Glutamatergic neuron (in vitro differentiated cells): ENCODE data around the gene SCN8A. TPM values are rescaled to one million over a fixed set of nuclear protein-coding genes. Genes with fewer than 3 reads are reported as not detected.
A peak's percentile ranks its signal among the peaks of the same experiment; 100 is the strongest.
"Not testable (repeated sequence)": the region's sequence is repeated elsewhere in the genome, so short reads cannot be mapped to it uniquely, and the experiment has no call there.

ENCODE experiments used
- DNase-seq: peaks from one replicate; pipeline ENCODE4 v3.0.0; 2022
- H3K27ac Mint-ChIP-seq: one replicate; pipeline ENCODE4 v1.8.0; 2020; ENCODE audit warnings: mild to moderate bottlenecking, mixed read lengths, inconsistent platforms; ENCODE audit not compliant: unreplicated experiment
- H3K27me3 Mint-ChIP-seq: one replicate; pipeline ENCODE4 v1.8.0; 2020; ENCODE audit warnings: mild to moderate bottlenecking, moderate library complexity, mixed read lengths, inconsistent platforms; ENCODE audit not compliant: unreplicated experiment
- H3K36me3 Mint-ChIP-seq: one replicate; pipeline ENCODE4 v1.8.0; 2020; ENCODE audit warnings: mild to moderate bottlenecking, mixed read lengths, inconsistent platforms; ENCODE audit not compliant: unreplicated experiment
- H3K4me1 Mint-ChIP-seq: one replicate; pipeline ENCODE4 v1.8.0; 2020; ENCODE audit warnings: mild to moderate bottlenecking, low read depth, mixed read lengths, inconsistent platforms; ENCODE audit not compliant: unreplicated experiment
- H3K4me3 Mint-ChIP-seq: one replicate; pipeline ENCODE4 v1.8.0; 2020; ENCODE audit warnings: mild to moderate bottlenecking, mixed read lengths, inconsistent platforms; ENCODE audit not compliant: unreplicated experiment
- H3K9me3 Mint-ChIP-seq: one replicate; pipeline ENCODE4 v1.8.0; 2020; ENCODE audit warnings: mild to moderate bottlenecking, moderate library complexity, mixed read lengths, inconsistent platforms; ENCODE audit not compliant: unreplicated experiment
- CTCF ChIP-seq: fragments of 200-600 bp; sonication (generic); IDR thresholded peaks from one replicate; pipeline ENCODE4 v1.5.0; 2021; ENCODE audit not compliant: partially characterized antibody, unreplicated experiment
- long read RNA-seq: library from polyadenylated mRNA; unstranded; transcript quantifications from one replicate; pipeline ENCODE4 v2.0.0, GENCODE V29; 2020; ENCODE audit not compliant: unreplicated experiment
- total RNA-seq: library from RNA; stranded (reverse); fragmentation: NEBNext Ultra II Directional; extraction: Animal tissue kit (Norgen Biotek cat#: 25700); gene quantifications from one replicate; pipeline ENCODE4 v1.2.1, GENCODE V29; 2021; ENCODE audit not compliant: unreplicated experiment

The SCN8A gene
- 47.6 TPM for total RNA-seq
- long read RNA-seq, partial matches to known transcripts, result 0 of 20 reads
- long read RNA-seq, other reads (novel, unspliced or antisense), result 20 of 20 reads

DNA sequence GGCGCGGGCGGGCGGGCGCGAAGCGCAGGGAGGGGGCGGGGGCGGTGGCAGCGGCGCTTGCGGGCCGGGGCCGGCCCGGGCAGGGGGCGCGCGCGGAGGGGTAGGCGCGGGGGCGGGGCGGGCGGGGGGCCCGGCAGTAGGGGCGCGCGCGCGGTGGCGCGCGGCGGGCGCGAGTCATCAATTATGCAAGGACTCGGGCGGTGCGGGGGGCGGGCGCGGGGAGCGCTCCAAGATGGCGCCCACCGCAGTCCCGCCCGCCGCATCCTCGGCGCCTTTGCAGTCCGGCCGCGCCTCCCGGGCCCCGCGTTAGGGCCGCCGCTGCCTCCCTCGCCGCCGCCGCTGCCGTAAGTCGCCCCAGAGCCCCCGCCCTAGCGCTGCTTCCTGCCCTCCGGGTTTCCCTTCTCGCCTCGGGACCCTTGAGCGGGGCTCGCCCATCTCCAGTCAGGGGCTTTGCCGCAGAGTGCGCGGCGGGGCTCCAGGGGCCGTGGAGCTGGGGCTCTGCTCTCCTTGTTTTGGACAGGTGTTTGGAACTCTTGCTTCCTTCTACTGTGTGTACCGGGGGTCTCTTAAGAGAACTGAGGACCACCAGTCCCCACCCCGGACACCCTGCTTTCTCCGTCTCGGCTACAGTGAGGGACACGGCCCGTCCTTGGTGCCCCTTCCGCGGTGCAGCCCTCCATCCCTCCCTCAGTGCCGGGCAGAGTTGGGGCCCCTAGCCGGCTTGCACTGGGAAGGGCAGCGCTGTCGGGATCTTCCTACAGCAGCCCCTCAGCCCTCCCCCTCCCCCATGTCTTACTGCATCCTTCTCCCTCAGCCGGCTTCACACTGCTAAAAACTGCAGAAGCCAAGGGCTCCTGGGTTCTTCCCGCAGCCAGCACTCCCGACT is at the start of gene SCN8A:
TSS of gene SCN8A (plus strand) at position 218 of the 886 bp plus-strand sequence. CDS start 71,585 bp downstream, outside the sequence.
- H3K4me1 Mint-ChIP-seq, result peaks cover 26% of the 10 kb centered on the region
- peak within 1 kb of the TSS; percentile 92 for H3K27ac Mint-ChIP-seq
- peaks cover 9% of the 10 kb centered on the region for H3K27me3 Mint-ChIP-seq
- H3K36me3 Mint-ChIP-seq, result peaks cover 8% of the 10 kb centered on the region
- no peak for TF ChIP-seq CTCF
- H3K9me3 Mint-ChIP-seq, result peaks cover 8% of the 10 kb centered on the region
- peak; percentile 90 for DNase-seq
- peak within 1 kb of the TSS; percentile 94 for H3K4me3 Mint-ChIP-seq

DNA sequence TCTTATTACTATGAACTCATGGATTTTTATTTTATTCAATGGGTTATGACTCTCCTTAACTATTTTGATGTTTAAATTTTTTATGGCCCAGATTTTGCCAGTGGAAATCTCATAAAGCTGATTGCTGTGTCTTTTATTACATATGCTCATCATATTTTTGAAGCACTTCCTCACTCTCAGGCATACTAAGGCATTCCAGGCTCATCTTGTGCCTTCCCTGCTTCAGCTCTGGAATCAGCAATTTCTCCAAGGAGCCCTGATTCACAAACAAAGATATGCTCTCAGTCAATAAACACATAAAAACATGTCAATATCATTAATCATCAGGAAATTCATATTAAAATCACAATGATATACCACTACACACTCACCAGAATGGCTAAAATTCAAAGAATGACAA is 44.9 kb upstream of the SCN8A start:
- H3K4me3 Mint-ChIP-seq, result no peak overlapping the region
- no peak for DNase-seq
- H3K9me3 Mint-ChIP-seq, result peaks cover 4% of the 10 kb centered on the region
- H3K4me1 Mint-ChIP-seq, result peaks cover 39% of the 10 kb centered on the region
- peaks cover 4% of the 10 kb centered on the region for H3K36me3 Mint-ChIP-seq
- H3K27me3 Mint-ChIP-seq, result peaks cover 10% of the 10 kb centered on the region
- no peak for TF ChIP-seq CTCF
- peak overlapping the region; percentile 69 for H3K27ac Mint-ChIP-seq

DNA sequence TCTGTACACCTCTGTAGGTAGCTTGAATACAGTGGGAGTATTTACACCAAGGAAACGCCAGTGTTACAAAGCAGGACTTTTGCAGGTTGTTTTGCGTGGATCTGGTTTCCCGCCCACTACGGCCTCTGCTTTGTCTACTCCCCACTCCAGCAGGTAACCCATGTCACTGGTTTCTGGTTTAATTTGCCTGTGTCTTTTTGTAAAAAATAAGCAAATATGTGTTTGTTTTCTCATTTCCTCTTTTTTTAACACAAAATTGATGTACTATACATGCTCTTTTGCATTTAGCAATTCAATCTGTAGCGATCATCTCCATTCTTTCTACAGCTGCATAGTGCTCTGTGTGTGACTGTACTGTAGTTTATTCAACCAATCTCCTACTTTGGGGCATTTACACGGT is 43.4 kb upstream of the SCN8A start:
- no peak overlapping the region for H3K4me3 Mint-ChIP-seq
- H3K27me3 Mint-ChIP-seq, result peaks cover 10% of the 10 kb centered on the region
- DNase-seq, result no peak
- peaks cover 39% of the 10 kb centered on the region for H3K4me1 Mint-ChIP-seq
- peaks cover 6% of the 10 kb centered on the region for H3K9me3 Mint-ChIP-seq
- peak overlapping the region; percentile 93 for H3K27ac Mint-ChIP-seq
- H3K36me3 Mint-ChIP-seq, result peaks cover 11% of the 10 kb centered on the region
- TF ChIP-seq CTCF, result no peak

DNA sequence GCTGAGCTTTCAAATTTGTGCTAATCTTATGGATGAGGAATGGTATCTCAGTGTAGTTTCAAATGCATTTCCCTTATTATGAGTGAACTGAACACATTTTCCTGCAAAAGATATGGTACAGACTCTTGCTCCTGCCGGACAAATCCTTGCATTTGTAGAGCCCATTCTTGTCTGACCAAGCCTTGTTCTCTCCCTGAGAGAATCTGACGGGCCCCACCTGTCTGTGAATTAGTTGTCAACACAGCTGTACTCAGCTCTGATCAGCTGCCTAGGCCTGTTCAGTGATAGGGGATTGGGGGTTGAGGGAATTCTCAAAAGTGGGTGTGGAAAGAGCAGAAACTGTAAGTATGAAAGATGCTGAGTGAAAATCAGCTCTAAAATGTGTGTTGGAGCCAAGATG is 42.8 kb upstream of the SCN8A start:
- DNase-seq, result no peak
- no peak for TF ChIP-seq CTCF
- Mint-ChIP-seq H3K27me3 (peaks cover 10% of the 10 kb centered on the region), H3K9me3 (peaks cover 6% of the 10 kb centered on the region), H3K4me1 (peaks cover 35% of the 10 kb centered on the region), H3K27ac (peak overlapping the region; percentile 93), H3K4me3 (no peak overlapping the region), H3K36me3 (peaks cover 15% of the 10 kb centered on the region)

- Mint-ChIP-seq H3K9me3 (peaks cover 6% of the 10 kb centered on the region), H3K4me3 (peak overlapping the region; percentile 21)
Observed at GRCh38 chr12:51549637-51550036, 41.4 kb upstream of the SCN8A start.

DNA sequence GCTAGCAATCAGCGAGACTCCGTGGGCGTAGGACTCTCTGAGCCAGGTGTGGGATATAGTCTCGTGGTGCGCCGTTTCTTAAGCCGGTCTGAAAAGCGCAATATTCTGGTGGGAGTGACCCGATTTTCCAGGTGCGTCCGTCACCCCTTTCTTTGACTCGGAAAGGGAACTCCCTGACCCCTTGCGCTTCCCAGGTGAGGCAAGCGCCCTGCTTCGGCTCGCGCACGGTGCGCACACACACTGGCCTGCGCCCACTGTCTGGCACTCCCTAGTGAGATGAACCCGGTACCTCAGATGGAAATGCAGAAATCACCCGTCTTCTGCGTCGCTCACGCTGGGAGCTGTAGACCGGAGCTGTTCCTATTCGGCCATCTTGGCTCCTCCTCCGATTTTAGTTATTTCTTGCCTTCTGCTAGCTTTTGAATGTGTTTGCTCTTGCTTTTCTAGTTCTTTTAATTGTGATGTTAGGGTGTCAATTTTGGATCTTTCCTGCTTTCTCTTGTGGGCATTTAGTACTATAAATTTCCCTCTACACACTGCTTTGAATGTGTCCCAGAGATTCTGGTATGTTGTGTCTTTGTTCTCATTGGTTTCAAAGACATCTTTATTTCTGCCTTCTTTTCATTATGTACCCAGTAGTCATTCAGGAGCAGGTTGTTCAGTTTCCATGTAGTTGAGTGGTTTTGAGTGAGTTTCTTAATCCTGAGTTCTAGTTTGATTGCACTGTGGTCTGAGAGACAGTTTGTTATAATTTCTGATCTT is 22.6 kb upstream of the SCN8A start:
- H3K27me3 Mint-ChIP-seq, H3K27ac Mint-ChIP-seq, H3K4me3 Mint-ChIP-seq: not testable (repeated sequence)

More at GRCh38 chr12:51549637-51550036, 41.4 kb upstream of the SCN8A start:
- peaks cover 28% of the 10 kb centered on the region for H3K4me1 Mint-ChIP-seq
- no peak for TF ChIP-seq CTCF
- H3K27me3 Mint-ChIP-seq, result peaks cover 10% of the 10 kb centered on the region
- H3K36me3 Mint-ChIP-seq, result peaks cover 25% of the 10 kb centered on the region
- DNase-seq, result peak; percentile 52
- peak overlapping the region; percentile 93 for H3K27ac Mint-ChIP-seq

More for the DNA sequence above, 22.6 kb upstream of the SCN8A start:
- DNase-seq, H3K4me1 Mint-ChIP-seq, H3K9me3 Mint-ChIP-seq: not testable (repeated sequence)
- H3K36me3 Mint-ChIP-seq, result peaks cover 15% of the 10 kb centered on the region
